ENCODE measurements around the gene FILIP1. TPM values are rescaled to one million over a fixed set of nuclear protein-coding genes. Genes with fewer than 3 reads are reported as not detected.

FILIP1 gene
- total and polyA plus RNA-seq, 2 donors (not counting 1 experiment from before 2014, with no cell fraction given) = 0.33 to 2.3 TPM

GRCh38 chr6:75268988-75269354, 224.6 kb downstream of the FILIP1 start:
- DNase-seq (ENCODE audit: low read depth in 2 of 2) = no peak
- Histone ChIP-seq H3K4me1 (ENCODE audit: control insufficient read depth, extremely low read depth, insufficient read depth, low read length) (peaks cover 12% of the 10 kb centered on the region), H3K9me3 (ENCODE audit: control insufficient read depth, insufficient read depth, low read depth, low read length) (no peaks in the 10 kb centered on the region), H3K27ac (ENCODE audit: insufficient read depth, low read length) (no peak overlapping the region), H3K36me3 (ENCODE audit: control insufficient read depth, insufficient read depth, low read length) (no peaks in the 10 kb centered on the region), H3K79me2 (ENCODE audit: control insufficient read depth, insufficient read depth, low read length) (peaks cover 74% of the 10 kb centered on the region), H3K9ac (ENCODE audit: insufficient read depth, low read length) (no peak overlapping the region), H2AFZ (ENCODE audit: low read length) (no peak overlapping the region), H3K4me2 (ENCODE audit: extremely low read depth, insufficient read depth, low read length) (no peak overlapping the region), H3K4me3 (replicated peaks in 1 of 4; ENCODE audit: control extremely low read depth in 1 of 4, insufficient read depth in 1 of 4, low read depth in 3 of 4, low read length in 4 of 4) (no peak overlapping the region), H3K27me3 (ENCODE audit: control insufficient read depth, insufficient read depth, low read length) (no peaks in the 10 kb centered on the region), H4K20me1 (ENCODE audit: control insufficient read depth, extremely low read depth, insufficient read depth, low read length) (no peaks in the 10 kb centered on the region)
- TF ChIP-seq EZH2 (IDR thresholded peaks at IDR 0.05; ENCODE audit: low read length, missing control alignments) (no peak), CTCF (conservative IDR thresholded peaks at IDR 0.05 in 1 of 2, IDR thresholded peaks at IDR 0.05 in 1 of 2; ENCODE audit: low read depth in 1 of 2, low read length in 2 of 2) (no peak)

GRCh38 chr6:75268121-75268987, 225.2 kb downstream of the FILIP1 start:
- no peak overlapping the region for H3K27ac ChIP-seq (ENCODE audit: insufficient read depth, low read length)
- no peaks in the 10 kb centered on the region for H3K36me3 ChIP-seq (ENCODE audit: control insufficient read depth, insufficient read depth, low read length)
- peak overlapping the region; percentile 20 for H3K4me2 ChIP-seq (ENCODE audit: extremely low read depth, insufficient read depth, low read length)
- no peaks in the 10 kb centered on the region for H3K27me3 ChIP-seq (ENCODE audit: control insufficient read depth, insufficient read depth, low read length)
- peaks cover 10% of the 10 kb centered on the region for H3K4me1 ChIP-seq (ENCODE audit: control insufficient read depth, extremely low read depth, insufficient read depth, low read length)
- no peaks in the 10 kb centered on the region for H3K9me3 ChIP-seq (ENCODE audit: control insufficient read depth, insufficient read depth, low read depth, low read length)
- H2AFZ ChIP-seq (ENCODE audit: low read length) = no peak overlapping the region
- no peak overlapping the region for H3K9ac ChIP-seq (ENCODE audit: insufficient read depth, low read length)
- peak in 1 of 2 donors; percentile 55 for DNase-seq (ENCODE audit: low read depth in 2 of 2)
- peaks cover 69% of the 10 kb centered on the region for H3K79me2 ChIP-seq (ENCODE audit: control insufficient read depth, insufficient read depth, low read length)
- no peaks in the 10 kb centered on the region for H4K20me1 ChIP-seq (ENCODE audit: control insufficient read depth, extremely low read depth, insufficient read depth, low read length)
- peak overlapping the region in 1 of 4 experiments; percentile 5 for H3K4me3 ChIP-seq (replicated peaks in 1 of 4; ENCODE audit: control extremely low read depth in 1 of 4, insufficient read depth in 1 of 4, low read depth in 3 of 4, low read length in 4 of 4)
- no peak for TF ChIP-seq EZH2 (IDR thresholded peaks at IDR 0.05; ENCODE audit: low read length, missing control alignments)
- no peak for TF ChIP-seq CTCF (conservative IDR thresholded peaks at IDR 0.05 in 1 of 2, IDR thresholded peaks at IDR 0.05 in 1 of 2; ENCODE audit: low read depth in 1 of 2, low read length in 2 of 2)

GRCh38 chr6:75267461-75267860, 226.1 kb downstream of the FILIP1 start:
- H3K36me3 ChIP-seq (ENCODE audit: control insufficient read depth, insufficient read depth, low read length) = no peaks in the 10 kb centered on the region
- H3K79me2 ChIP-seq (ENCODE audit: control insufficient read depth, insufficient read depth, low read length) = peaks cover 66% of the 10 kb centered on the region
- no peak for DNase-seq (ENCODE audit: low read depth in 2 of 2)
- H3K4me3 ChIP-seq (replicated peaks in 1 of 4; ENCODE audit: control extremely low read depth in 1 of 4, insufficient read depth in 1 of 4, low read depth in 3 of 4, low read length in 4 of 4) = no peak overlapping the region
- TF ChIP-seq CTCF (conservative IDR thresholded peaks at IDR 0.05 in 1 of 2, IDR thresholded peaks at IDR 0.05 in 1 of 2; ENCODE audit: low read depth in 1 of 2, low read length in 2 of 2) (no peak), EZH2 (IDR thresholded peaks at IDR 0.05; ENCODE audit: low read length, missing control alignments) (no peak)
- H3K4me1 ChIP-seq (ENCODE audit: control insufficient read depth, extremely low read depth, insufficient read depth, low read length) = peaks cover 9% of the 10 kb centered on the region
- H2AFZ ChIP-seq (ENCODE audit: low read length) = no peak overlapping the region
- H3K27ac ChIP-seq (ENCODE audit: insufficient read depth, low read length) = no peak overlapping the region
- no peaks in the 10 kb centered on the region for H3K27me3 ChIP-seq (ENCODE audit: control insufficient read depth, insufficient read depth, low read length)
- no peak overlapping the region for H3K9ac ChIP-seq (ENCODE audit: insufficient read depth, low read length)
- no peaks in the 10 kb centered on the region for H4K20me1 ChIP-seq (ENCODE audit: control insufficient read depth, extremely low read depth, insufficient read depth, low read length)
- H3K9me3 ChIP-seq (ENCODE audit: control insufficient read depth, insufficient read depth, low read depth, low read length) = no peaks in the 10 kb centered on the region
- H3K4me2 ChIP-seq (ENCODE audit: extremely low read depth, insufficient read depth, low read length) = peak overlapping the region; percentile 41

Data from fibroblast of lung (primary cell).